Middle frontal gyrus (tissue), 1 donor: Measurements from ENCODE around the gene IRX5.

Source experiments
- DNase-seq: peaks from one replicate; pipeline ENCODE4 v3.0.0-alpha.2; 2015; ENCODE audit warnings: low spot score; ENCODE audit errors: extremely low spot score

IRX5 gene

GRCh38 chr16:54930869-54931119 lies 129 bp downstream of the IRX5 start:
- no peak for DNase-seq

GRCh38 chr16:54931120-54932014 lies 702 bp downstream of the IRX5 start:
- DNase-seq = no peak

- DNase-seq = no peak
Measured at GRCh38 chr16:54932021-54932660, 1.5 kb downstream of the IRX5 start.

GRCh38 chr16:54932737-54933254 lies 2.1 kb downstream of the IRX5 start:
- no peak for DNase-seq

GRCh38 chr16:54933281-54934011 lies 2.8 kb downstream of the IRX5 start:
- no peak for DNase-seq

- no peak for DNase-seq
Measured at GRCh38 chr16:54934481-54935265, 4.0 kb downstream of the IRX5 start.

GRCh38 chr16:54935266-54935968 lies 4.8 kb downstream of the IRX5 start:
- DNase-seq = no peak

- no peak for DNase-seq
Measured at GRCh38 chr16:54936201-54936978, 5.7 kb downstream of the IRX5 start.

- no peak for DNase-seq
Measured at GRCh38 chr16:54936979-54937670, 6.5 kb downstream of the IRX5 start.

- DNase-seq = no peak
Measured at GRCh38 chr16:54937671-54938211, 7.1 kb downstream of the IRX5 start.

- DNase-seq = no peak
Measured at GRCh38 chr16:54938212-54939028, 7.8 kb downstream of the IRX5 start.

- no peak for DNase-seq
Measured at GRCh38 chr16:54939029-54939346, 8.3 kb downstream of the IRX5 start.

- no peak for DNase-seq
Measured at GRCh38 chr16:54939510-54940278, 9.0 kb downstream of the IRX5 start.

GRCh38 chr16:54940279-54940604 lies 9.6 kb downstream of the IRX5 start:
- no peak for DNase-seq

- DNase-seq = no peak
Measured at GRCh38 chr16:54942353-54942943, 11.8 kb downstream of the IRX5 start.

GRCh38 chr16:54944002-54944401 lies 13.3 kb downstream of the IRX5 start:
- DNase-seq = no peak

GRCh38 chr16:54945063-54945462 lies 14.4 kb downstream of the IRX5 start:
- DNase-seq = no peak
